HepG2 (cell line): ENCODE data around the gene ORMDL2. TPM values are rescaled to one million over a fixed set of nuclear protein-coding genes. Genes with fewer than 3 reads are reported as not detected.

Source experiments
- ATAC-seq: fragments of 200-7000 bp; cut with Tn5 transposase; 3 replicates; pipeline ENCODE4 v1.9.1; 2020; ENCODE audit warnings: mild to moderate bottlenecking, moderate library complexity
- BruUV-seq: library from RNA; stranded (reverse); fragments of 400-500 nt; replicated peaks from 2 replicates; lab custom pipeline; 2021; lab: Mats Ljungman, UMichigan
- CTCF ChIA-PET: fragments of 300-600 bp; formaldehyde crosslinking; extraction: SDS; loops from one replicate; lab custom pipeline; 2021; ENCODE audit warnings: low total read pairs, inconsistent platforms, low intra/inter-chr PET ratio; lab: Yijun Ruan, JAX
- POLR2A ChIA-PET: fragments of 350-600 bp; sonication (Branson Sonifier 250); formaldehyde crosslinking; loops from one replicate; lab custom pipeline; 2020; ENCODE audit warnings: antibody characterized with exemption, inconsistent platforms; lab: Yijun Ruan, JAX
- DNase-seq: peaks from one replicate; pipeline ENCODE4 v3.0.0-alpha.2; 2015; ENCODE audit warnings: low spot score
- FAIRE-seq: peaks from 3 replicates; lab custom pipeline; 2011; peaks lifted over from hg19 to GRCh38; lab: Jason Lieb, UNC
- H2AFZ ChIP-seq: one replicate; pipeline ENCODE4 v1.6.1; 2011; ENCODE audit warnings: low read length, inconsistent platforms
- H3K27ac ChIP-seq: fragments of 300-600 bp; 3 replicates; pipeline ENCODE4 v1.8.0; 2011; ENCODE audit warnings: mixed run types, mild to moderate bottlenecking, mixed read lengths, low read length, inconsistent platforms; ENCODE audit not compliant: insufficient read depth; ENCODE audit errors: extremely low read length
- H3K27me3 ChIP-seq, 2 experiments: fragments of 200-600 bp in 1 of 2; 2 replicates in 1 of 2; 3 replicates in 1 of 2; pipeline versions ENCODE4 v1.6.0 to v1.8.0; 2011; ENCODE audit warnings: low read length in 2 of 2, mild to moderate bottlenecking in 2 of 2, moderate library complexity in 2 of 2, inconsistent platforms in 1 of 2; ENCODE audit not compliant: insufficient read depth in 2 of 2, control insufficient read depth in 1 of 2
- H3K36me3 ChIP-seq, 2 experiments: fragments of 200-600 bp in 1 of 2; replicated peaks in 1 of 2; 2 replicates in 1 of 2; 3 replicates in 1 of 2; pipeline versions ENCODE4 v1.5.1 to v1.8.0; 2011; ENCODE audit warnings: low read length in 2 of 2, inconsistent platforms in 1 of 2; ENCODE audit not compliant: insufficient read depth in 2 of 2, control insufficient read depth in 1 of 2
- H3K4me1 ChIP-seq: 2 replicates; pipeline ENCODE4 v1.5.1; 2012; ENCODE audit warnings: low read length, inconsistent platforms; ENCODE audit not compliant: insufficient read depth
- H3K4me2 ChIP-seq: 2 replicates; pipeline ENCODE4 v1.6.0; 2011; ENCODE audit warnings: low read depth, low read length, inconsistent platforms
- H3K4me3 ChIP-seq, 3 experiments: fragments of 200-600 bp in 1 of 3; sonication (generic), shearing (Covaris generic) in 1 of 3; replicated peaks in 1 of 3; 2 replicates each; pipeline ENCODE4 v1.5.1; 2011 to 2016; ENCODE audit warnings: low read length in 3 of 3, inconsistent platforms in 2 of 3, low read depth in 2 of 3, mild to moderate bottlenecking in 2 of 3, control low read depth in 1 of 3, mixed read lengths in 1 of 3; ENCODE audit not compliant: insufficient read depth in 1 of 3
- H3K79me2 ChIP-seq: one replicate; pipeline ENCODE4 v1.6.1; 2011; ENCODE audit warnings: low read length, inconsistent platforms; ENCODE audit not compliant: insufficient read depth
- H3K9ac ChIP-seq: 2 replicates; pipeline ENCODE4 v1.6.0; 2011; ENCODE audit warnings: mild to moderate bottlenecking, low read depth, low read length, inconsistent platforms; ENCODE audit not compliant: insufficient read depth
- H3K9me3 ChIP-seq: 2 replicates; pipeline ENCODE4 v1.5.1; 2012; ENCODE audit warnings: mild to moderate bottlenecking, low read length
- H4K20me1 ChIP-seq: 2 replicates; pipeline ENCODE4 v1.6.0; 2011; ENCODE audit warnings: inconsistent platforms, mild to moderate bottlenecking, low read length, moderate library complexity; ENCODE audit not compliant: insufficient read depth
- FIP1L1 ChIP-seq: fragments of 200-400 bp; formaldehyde crosslinking; IDR thresholded peaks from 2 replicates; pipeline ENCODE4 v1.6.1; 2018; ENCODE audit warnings: low read depth, mild to moderate bottlenecking, low read length, moderate library complexity, borderline replicate concordance; ENCODE audit not compliant: insufficient read depth
- HNRNPLL ChIP-seq: fragments of 200-400 bp; formaldehyde crosslinking; IDR thresholded peaks from 2 replicates; pipeline ENCODE4 v1.6.1; 2017; ENCODE audit warnings: mild to moderate bottlenecking, low read depth, low read length; ENCODE audit not compliant: poor library complexity, severe bottlenecking
- KLF9 ChIP-seq: IDR thresholded peaks from 2 replicates; pipeline ENCODE4 v1.6.1; 2016; ENCODE audit warnings: low read depth
- MXD4 ChIP-seq: IDR thresholded peaks from 2 replicates; pipeline ENCODE4 v1.6.1; 2016; ENCODE audit warnings: mild to moderate bottlenecking, missing biosample characterization, missing genetic modification reagents
- NONO ChIP-seq, 2 experiments: fragments of 450-650 bp in 1 of 2; sonication (generic) in 1 of 2; formaldehyde crosslinking in 1 of 2; IDR thresholded peaks in 1 of 2; conservative IDR thresholded peaks in 1 of 2; 2 replicates each; pipeline versions ENCODE4 v1.6.1 to v1.8.0; 2017 to 2022; ENCODE audit warnings: mild to moderate bottlenecking in 1 of 2, missing genetic modification reagents in 1 of 2, moderate library complexity in 1 of 2
- PAF1 ChIP-seq: IDR thresholded peaks from 2 replicates; pipeline ENCODE4 v1.6.1; 2016; ENCODE audit warnings: missing genetic modification reagents, missing compliant biosample characterization
- SCMH1 ChIP-seq: sonication (generic); formaldehyde crosslinking; IDR thresholded peaks from 2 replicates; pipeline ENCODE4 v1.9.0; 2021; ENCODE audit warnings: missing genetic modification reagents, mild to moderate bottlenecking, borderline replicate concordance
- ZNF354B ChIP-seq: sonication (generic); formaldehyde crosslinking; IDR thresholded peaks from 2 replicates; pipeline ENCODE4 v1.8.0; 2022; ENCODE audit warnings: mild to moderate bottlenecking, missing genetic modification reagents
- ZNF430 ChIP-seq: sonication (generic); formaldehyde crosslinking; IDR thresholded peaks from 2 replicates; pipeline ENCODE4 v1.9.0; 2021; ENCODE audit warnings: mild to moderate bottlenecking, missing genetic modification reagents
- ZNF441 ChIP-seq: sonication (generic); formaldehyde crosslinking; IDR thresholded peaks from 2 replicates; pipeline ENCODE4 v1.7.0; 2021; ENCODE audit warnings: missing genetic modification reagents, borderline replicate concordance
- ZNF605 ChIP-seq: sonication (generic); formaldehyde crosslinking; IDR thresholded peaks from 2 replicates; pipeline ENCODE4 v1.8.0; 2022; ENCODE audit warnings: mild to moderate bottlenecking, missing genetic modification reagents
- ZNF678 ChIP-seq: sonication (generic); formaldehyde crosslinking; IDR thresholded peaks from 2 replicates; pipeline ENCODE4 v1.4.0; 2020; ENCODE audit warnings: mild to moderate bottlenecking, missing genetic modification reagents
- ZNF775 ChIP-seq: sonication (generic); formaldehyde crosslinking; IDR thresholded peaks from 2 replicates; pipeline ENCODE4 v1.4.0; 2020; ENCODE audit warnings: missing genetic modification reagents, mild to moderate bottlenecking, moderate library complexity, borderline replicate concordance
- WGBS: methylation state at CpG from one replicate; pipeline ENCODE4 v1.1.6; 2017; ENCODE audit warnings: low lambda C conversion rate; 5-methylcytosine and 5-hydroxymethylcytosine counted together
- in situ Hi-C: cut with HindIII; loops from 2 replicates; pipeline ENCODE4 v1.10.0; 2017; ENCODE audit warnings: low pct_unique_long_range_greater_than_20kb; ENCODE audit not compliant: extremely low pct_ligation_motif_present
- intact Hi-C: fragments of 100-400 bp; cut with micrococcal nuclease; formaldehyde crosslinking; loops from one replicate; pipeline ENCODE4 v1.10.0; 2022; ENCODE audit not compliant: unreplicated experiment
- polyA plus RNA-seq, 8 experiments: library from polyadenylated mRNA; depleted of rRNA in 3 of 8; stranded (reverse) in 7 of 8; unstranded in 1 of 8; fragments of >200 nt; fragmentation: Illumina TruSeq in 4 of 8; extraction: Trizol in 4 of 8; gene quantifications; 2 replicates each; pipeline versions ENCODE4 v1.2.1 to v1.2.3, GENCODE V29; 2011 to 2016; ENCODE audit warnings: low read depth in 4 of 8, missing spikeins in 1 of 8, mixed read lengths in 1 of 8; ENCODE audit not compliant: insufficient read depth in 1 of 8
- total RNA-seq, 5 experiments: library from RNA; depleted of rRNA; stranded (reverse); fragments of >200 nt; fragmentation: Illumina TruSeq; extraction: Trizol; gene quantifications; 2 replicates each; pipeline ENCODE4 v1.2.3, GENCODE V29; 2016; ENCODE audit warnings: low read depth in 1 of 5
- TF ChIP-seq, protein P1 (sequence below): sonication (generic); formaldehyde crosslinking; IDR thresholded peaks from 2 replicates; pipeline ENCODE4 v1.8.1; 2022; ENCODE audit warnings: mild to moderate bottlenecking, missing genetic modification reagents
- TF ChIP-seq, protein P2 (sequence below): sonication (generic); formaldehyde crosslinking; IDR thresholded peaks from 2 replicates; pipeline ENCODE4 v1.4.0; 2020; ENCODE audit warnings: missing genetic modification reagents
- TF ChIP-seq, protein P3 (sequence below): sonication (generic); formaldehyde crosslinking; conservative IDR thresholded peaks from 2 replicates; pipeline ENCODE4 v1.4.0; 2020; ENCODE audit warnings: missing genetic modification reagents
- TF ChIP-seq, protein P4 (sequence below): sonication (generic); formaldehyde crosslinking; IDR thresholded peaks from 2 replicates; pipeline ENCODE4 v1.4.0; 2020; ENCODE audit warnings: missing genetic modification reagents

Gene ORMDL2
- total and polyA plus RNA-seq, 2 of the 13 experiments (the other 11 are each of a cell fraction or from before 2014, with no cell fraction given), result 24.0 to 28.6 TPM

DNA sequence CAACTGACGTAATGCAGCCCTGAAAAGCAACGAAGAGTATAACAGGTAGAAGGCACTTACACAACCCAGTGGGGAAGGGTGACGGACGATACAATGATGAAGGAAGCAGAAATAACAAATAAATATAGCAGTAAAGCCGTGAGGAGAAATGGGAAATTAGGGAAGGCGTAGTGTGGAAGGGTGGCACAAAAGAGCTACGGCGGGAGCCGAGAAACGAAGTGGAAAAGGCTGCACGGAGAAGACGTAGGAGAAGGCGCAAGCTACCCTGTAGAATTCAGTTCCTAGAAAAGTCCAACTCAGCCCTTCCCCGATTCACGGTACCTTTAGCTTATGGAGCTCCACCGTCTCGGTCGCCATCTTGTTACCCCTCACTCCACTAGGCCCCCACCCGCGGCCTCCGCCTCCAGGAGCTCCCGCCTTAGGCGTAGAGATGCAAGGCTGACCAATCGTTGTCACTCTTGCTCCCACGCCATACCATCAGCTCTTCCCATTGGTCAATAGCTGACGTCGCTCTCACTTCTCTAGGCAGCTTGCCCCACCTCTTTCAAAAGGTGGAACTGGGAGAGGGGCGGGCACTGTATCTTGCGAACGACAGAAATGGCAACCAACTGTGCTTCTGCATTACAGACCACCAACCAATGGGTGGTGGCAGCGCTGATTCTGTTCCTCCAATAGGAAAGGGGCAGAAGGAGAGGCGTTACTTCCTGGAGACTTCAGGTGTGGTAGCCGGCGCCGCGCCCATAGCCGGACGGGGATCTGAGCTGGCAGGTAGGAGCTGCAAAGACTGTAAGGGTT lies at the start of gene ORMDL2, which contains the start of gene SARNP (continued):
- TF ChIP-seq FIP1L1 (no peak), ZNF354B (CRISPR knock-in tag) (no peak), NONO (IDR thresholded peaks at IDR 0.05) (no peak), NONO (CRISPR knock-in tag; conservative IDR thresholded peaks at IDR 0.05) (0 out of 2 replicates have a peak, but pooled peaks have one; percentile 8), ZNF441 (no peak), HNRNPLL (peak; percentile 42)
- TF ChIP-seq, protein P1, sequence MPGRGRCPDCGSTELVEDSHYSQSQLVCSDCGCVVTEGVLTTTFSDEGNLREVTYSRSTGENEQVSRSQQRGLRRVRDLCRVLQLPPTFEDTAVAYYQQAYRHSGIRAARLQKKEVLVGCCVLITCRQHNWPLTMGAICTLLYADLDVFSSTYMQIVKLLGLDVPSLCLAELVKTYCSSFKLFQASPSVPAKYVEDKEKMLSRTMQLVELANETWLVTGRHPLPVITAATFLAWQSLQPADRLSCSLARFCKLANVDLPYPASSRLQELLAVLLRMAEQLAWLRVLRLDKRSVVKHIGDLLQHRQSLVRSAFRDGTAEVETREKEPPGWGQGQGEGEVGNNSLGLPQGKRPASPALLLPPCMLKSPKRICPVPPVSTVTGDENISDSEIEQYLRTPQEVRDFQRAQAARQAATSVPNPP (CRISPR knock-in tag), result no peak

DNA sequence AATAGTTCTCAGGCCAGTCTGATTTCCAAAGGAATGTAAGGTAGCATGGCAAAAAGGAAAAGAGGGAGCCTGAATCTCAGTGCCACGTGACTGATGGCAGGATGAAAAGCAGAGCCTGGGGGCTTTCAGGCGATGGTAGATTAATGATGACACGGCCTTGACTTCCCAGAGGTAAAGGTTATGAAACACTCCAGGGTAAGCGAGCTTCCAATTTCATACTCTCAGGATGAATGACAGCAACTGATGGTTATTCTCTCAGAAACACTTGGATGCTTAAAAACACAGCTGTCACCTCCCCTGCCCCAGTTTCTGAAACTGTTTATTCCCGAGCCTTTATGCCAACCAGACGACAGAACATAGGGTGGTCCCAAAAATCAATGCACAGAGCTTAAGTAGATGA lies 46.1 kb upstream of the ORMDL2 start:
- no peaks in the 10 kb centered on the region for H3K79me2 ChIP-seq
- FAIRE-seq, result no peak
- intact Hi-C loops, result no loop called here
- TF ChIP-seq PAF1 (CRISPR knock-in tag) (no peak), MXD4 (CRISPR knock-in tag) (no peak), ZNF678 (no peak), ZNF775 (CRISPR knock-in tag) (no peak), ZNF430 (CRISPR knock-in tag) (no peak), ZNF605 (CRISPR knock-in tag) (no peak), SCMH1 (CRISPR knock-in tag) (no peak), KLF9 (CRISPR knock-in tag) (no peak)
- TF ChIP-seq, protein P2, sequence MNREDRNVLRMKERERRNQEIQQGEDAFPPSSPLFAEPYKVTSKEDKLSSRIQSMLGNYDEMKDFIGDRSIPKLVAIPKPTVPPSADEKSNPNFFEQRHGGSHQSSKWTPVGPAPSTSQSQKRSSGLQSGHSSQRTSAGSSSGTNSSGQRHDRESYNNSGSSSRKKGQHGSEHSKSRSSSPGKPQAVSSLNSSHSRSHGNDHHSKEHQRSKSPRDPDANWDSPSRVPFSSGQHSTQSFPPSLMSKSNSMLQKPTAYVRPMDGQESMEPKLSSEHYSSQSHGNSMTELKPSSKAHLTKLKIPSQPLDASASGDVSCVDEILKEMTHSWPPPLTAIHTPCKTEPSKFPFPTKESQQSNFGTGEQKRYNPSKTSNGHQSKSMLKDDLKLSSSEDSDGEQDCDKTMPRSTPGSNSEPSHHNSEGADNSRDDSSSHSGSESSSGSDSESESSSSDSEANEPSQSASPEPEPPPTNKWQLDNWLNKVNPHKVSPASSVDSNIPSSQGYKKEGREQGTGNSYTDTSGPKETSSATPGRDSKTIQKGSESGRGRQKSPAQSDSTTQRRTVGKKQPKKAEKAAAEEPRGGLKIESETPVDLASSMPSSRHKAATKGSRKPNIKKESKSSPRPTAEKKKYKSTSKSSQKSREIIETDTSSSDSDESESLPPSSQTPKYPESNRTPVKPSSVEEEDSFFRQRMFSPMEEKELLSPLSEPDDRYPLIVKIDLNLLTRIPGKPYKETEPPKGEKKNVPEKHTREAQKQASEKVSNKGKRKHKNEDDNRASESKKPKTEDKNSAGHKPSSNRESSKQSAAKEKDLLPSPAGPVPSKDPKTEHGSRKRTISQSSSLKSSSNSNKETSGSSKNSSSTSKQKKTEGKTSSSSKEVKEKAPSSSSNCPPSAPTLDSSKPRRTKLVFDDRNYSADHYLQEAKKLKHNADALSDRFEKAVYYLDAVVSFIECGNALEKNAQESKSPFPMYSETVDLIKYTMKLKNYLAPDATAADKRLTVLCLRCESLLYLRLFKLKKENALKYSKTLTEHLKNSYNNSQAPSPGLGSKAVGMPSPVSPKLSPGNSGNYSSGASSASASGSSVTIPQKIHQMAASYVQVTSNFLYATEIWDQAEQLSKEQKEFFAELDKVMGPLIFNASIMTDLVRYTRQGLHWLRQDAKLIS (CRISPR knock-in tag), result no peak
- TF ChIP-seq, protein P3, sequence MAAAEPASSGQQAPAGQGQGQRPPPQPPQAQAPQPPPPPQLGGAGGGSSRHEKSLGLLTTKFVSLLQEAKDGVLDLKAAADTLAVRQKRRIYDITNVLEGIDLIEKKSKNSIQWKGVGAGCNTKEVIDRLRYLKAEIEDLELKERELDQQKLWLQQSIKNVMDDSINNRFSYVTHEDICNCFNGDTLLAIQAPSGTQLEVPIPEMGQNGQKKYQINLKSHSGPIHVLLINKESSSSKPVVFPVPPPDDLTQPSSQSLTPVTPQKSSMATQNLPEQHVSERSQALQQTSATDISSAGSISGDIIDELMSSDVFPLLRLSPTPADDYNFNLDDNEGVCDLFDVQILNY, result no peak
- TF ChIP-seq, protein P4, sequence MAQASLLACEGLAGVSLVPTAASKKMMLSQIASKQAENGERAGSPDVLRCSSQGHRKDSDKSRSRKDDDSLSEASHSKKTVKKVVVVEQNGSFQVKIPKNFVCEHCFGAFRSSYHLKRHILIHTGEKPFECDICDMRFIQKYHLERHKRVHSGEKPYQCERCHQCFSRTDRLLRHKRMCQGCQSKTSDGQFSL (CRISPR knock-in tag), result no peak

More for the DNA sequence above, 46.1 kb upstream of the ORMDL2 start:
- DNase-seq (no peak), ATAC-seq (no peak)
- H3K27ac ChIP-seq, result no peak overlapping the region
- H3K9me3 ChIP-seq, result no peaks in the 10 kb centered on the region
- H3K4me1 ChIP-seq, result no peaks in the 10 kb centered on the region
- ChIA-PET POLR2A (no interaction called here), CTCF (no interaction called here)
- 91% methylated on average over 6 of the region's 6 CpGs for WGBS
- H3K27me3 ChIP-seq, result no peaks in the 10 kb centered on the region
- H3K4me3 ChIP-seq, result no peak overlapping the region
- no TSS peak for BruUV-seq
- peaks cover 5 to 44% of the 10 kb centered on the region in 2 experiments; a peak in 4 of 5 replicates for H3K36me3 ChIP-seq
- no peak overlapping the region for H3K4me2 ChIP-seq
- H4K20me1 ChIP-seq, result no peaks in the 10 kb centered on the region; the same call in 1 of the 2 replicates
- no peak overlapping the region for H2AFZ ChIP-seq
- in situ Hi-C loops, result no loop called here
- no peak overlapping the region for H3K9ac ChIP-seq
